HepG2 (cell line): Measurements from ENCODE around the gene KIF13A. TPM values are rescaled to one million over a fixed set of nuclear protein-coding genes. Genes with fewer than 3 reads are reported as not detected.

Experiments used
- BRCA1 ChIP-seq: sonication (generic); formaldehyde crosslinking; IDR thresholded peaks from 2 replicates; pipeline ENCODE4 v1.4.0; 2020; ENCODE audit warnings: missing genetic modification reagents
- CBX1 ChIP-seq: IDR thresholded peaks from one replicate; pipeline ENCODE4 v1.6.1; 2016; ENCODE audit warnings: antibody characterized with exemption, low read depth
- FOXA1 ChIP-seq, 2 experiments: fragments of 450-650 bp in 1 of 2; sonication (generic) in 1 of 2; formaldehyde crosslinking in 1 of 2; IDR thresholded peaks; 2 replicates each; pipeline versions ENCODE4 v1.4.0 to v1.6.1; 2016 to 2020; ENCODE audit warnings: missing genetic modification reagents in 1 of 2
- HNRNPLL ChIP-seq: fragments of 200-400 bp; formaldehyde crosslinking; IDR thresholded peaks from 2 replicates; pipeline ENCODE4 v1.6.1; 2017; ENCODE audit warnings: mild to moderate bottlenecking, low read depth, low read length; ENCODE audit not compliant: poor library complexity, severe bottlenecking
- KDM2A ChIP-seq: sonication (generic); formaldehyde crosslinking; IDR thresholded peaks from 2 replicates; pipeline ENCODE4 v1.4.0; 2020; ENCODE audit warnings: low read depth, missing genetic modification reagents, borderline replicate concordance
- MIXL1 ChIP-seq: IDR thresholded peaks from 2 replicates; pipeline ENCODE4 v1.6.1; 2016
- NFKB2 ChIP-seq: sonication (generic); formaldehyde crosslinking; IDR thresholded peaks from 2 replicates; pipeline ENCODE4 v1.4.0; 2020; ENCODE audit warnings: missing genetic modification reagents, borderline replicate concordance
- NR2F1 ChIP-seq, 2 experiments: fragments of 450-650 bp in 1 of 2; formaldehyde crosslinking in 1 of 2; IDR thresholded peaks; 2 replicates each; pipeline versions ENCODE4 v1.5.0 to v1.6.1; 2016 to 2020; ENCODE audit warnings: mild to moderate bottlenecking in 1 of 2, missing compliant biosample characterization in 1 of 2, missing genetic modification reagents in 1 of 2, moderate library complexity in 1 of 2
- RARA ChIP-seq: IDR thresholded peaks from 2 replicates; pipeline ENCODE4 v1.6.1; 2016; ENCODE audit warnings: missing genetic modification reagents, missing compliant biosample characterization
- RCOR2 ChIP-seq: IDR thresholded peaks from 2 replicates; pipeline ENCODE4 v1.6.1; 2016; ENCODE audit warnings: missing biosample characterization, missing genetic modification reagents
- SATB2 ChIP-seq: sonication (generic); formaldehyde crosslinking; IDR thresholded peaks from 2 replicates; pipeline ENCODE4 v1.5.0; 2020; ENCODE audit warnings: missing genetic modification reagents
- SMC3 ChIP-seq: IDR thresholded peaks from 2 replicates; pipeline ENCODE4 v1.6.1; 2011; ENCODE audit warnings: low read length, improper control_type of control experiment
- SP4 ChIP-seq: sonication (generic); formaldehyde crosslinking; IDR thresholded peaks from 2 replicates; pipeline ENCODE4 v1.8.1; 2023; ENCODE audit warnings: mild to moderate bottlenecking, missing genetic modification reagents
- TBP ChIP-seq: sonication (generic); formaldehyde crosslinking; IDR thresholded peaks from 2 replicates; pipeline ENCODE4 v1.5.0; 2020; ENCODE audit warnings: missing genetic modification reagents
- TCF7L2 ChIP-seq: IDR thresholded peaks from 2 replicates; pipeline ENCODE4 v1.6.1; 2011; ENCODE audit warnings: mild to moderate bottlenecking, low read depth, low read length, moderate library complexity
- ZNF674 ChIP-seq: sonication (generic); formaldehyde crosslinking; IDR thresholded peaks from 2 replicates; pipeline ENCODE4 v1.5.0; 2020; ENCODE audit warnings: low read depth, mild to moderate bottlenecking, missing genetic modification reagents
- polyA plus RNA-seq, 8 experiments: library from polyadenylated mRNA; depleted of rRNA in 3 of 8; stranded (reverse) in 7 of 8; unstranded in 1 of 8; fragments of >200 nt; fragmentation: Illumina TruSeq in 4 of 8; extraction: Trizol in 4 of 8; gene quantifications; 2 replicates each; pipeline versions ENCODE4 v1.2.1 to v1.2.3, GENCODE V29; 2011 to 2016; ENCODE audit warnings: low read depth in 4 of 8, missing spikeins in 1 of 8, mixed read lengths in 1 of 8; ENCODE audit not compliant: insufficient read depth in 1 of 8
- total RNA-seq, 5 experiments: library from RNA; depleted of rRNA; stranded (reverse); fragments of >200 nt; fragmentation: Illumina TruSeq; extraction: Trizol; gene quantifications; 2 replicates each; pipeline ENCODE4 v1.2.3, GENCODE V29; 2016; ENCODE audit warnings: low read depth in 1 of 5
- TF ChIP-seq, protein P1 (sequence below): sonication (generic); formaldehyde crosslinking; IDR thresholded peaks from 2 replicates; pipeline ENCODE4 v1.4.0; 2020; ENCODE audit warnings: mild to moderate bottlenecking, missing genetic modification reagents
- TF ChIP-seq, protein P2 (sequence below): sonication (generic); formaldehyde crosslinking; conservative IDR thresholded peaks from 2 replicates; pipeline ENCODE4 v1.8.0; 2022; ENCODE audit warnings: missing genetic modification reagents
- TF ChIP-seq, protein P3 (sequence below): sonication (generic); formaldehyde crosslinking; IDR thresholded peaks from 2 replicates; pipeline ENCODE4 v1.4.0; 2020; ENCODE audit warnings: low read depth, mild to moderate bottlenecking, missing genetic modification reagents
- TF ChIP-seq, protein P4 (sequence below): sonication (generic); formaldehyde crosslinking; IDR thresholded peaks from 2 replicates; pipeline ENCODE4 v1.4.0; 2020; ENCODE audit warnings: missing genetic modification reagents
- TF ChIP-seq, protein P5 (sequence below): sonication (generic); formaldehyde crosslinking; IDR thresholded peaks from 2 replicates; pipeline ENCODE4 v1.4.0; 2020; ENCODE audit warnings: missing genetic modification reagents, mild to moderate bottlenecking, borderline replicate concordance
- TF ChIP-seq, protein P6 (sequence below): sonication (generic); formaldehyde crosslinking; IDR thresholded peaks from 2 replicates; pipeline ENCODE4 v1.4.0; 2020; ENCODE audit warnings: mild to moderate bottlenecking, missing genetic modification reagents
- TF ChIP-seq, protein P7 (sequence below): sonication (generic); formaldehyde crosslinking; IDR thresholded peaks from 2 replicates; pipeline ENCODE4 v1.8.0; 2022; ENCODE audit warnings: missing genetic modification reagents, low read depth, mild to moderate bottlenecking, borderline replicate concordance

Gene KIF13A
- total and polyA plus RNA-seq, 2 of the 13 experiments (the other 11 are each of a cell fraction or from before 2014, with no cell fraction given): 21.1 to 37.2 TPM

DNA sequence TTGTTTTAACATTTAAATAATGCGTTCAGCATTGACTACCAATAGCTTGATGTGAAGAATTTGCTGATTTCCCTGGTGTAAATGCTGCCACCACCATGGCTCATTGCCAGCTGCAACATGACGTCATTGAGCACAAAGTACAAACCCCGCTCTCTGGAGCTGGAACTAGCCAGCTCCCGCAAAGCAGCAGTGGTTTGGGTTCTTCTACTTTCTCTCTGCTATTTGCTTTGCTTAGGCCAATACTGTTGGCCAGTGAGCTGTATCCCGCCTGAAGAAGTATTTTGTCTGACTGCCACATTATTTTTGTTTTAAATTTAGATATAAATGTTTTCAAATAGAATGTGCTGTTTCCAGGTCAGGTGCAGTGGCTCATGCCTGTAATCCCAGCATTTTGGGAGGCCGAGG is 47.4 kb upstream of the KIF13A start (continued):
- TF ChIP-seq RARA (CRISPR knock-in tag): 0 out of 2 replicates have a peak, but pooled peaks have one; percentile 35
- TF ChIP-seq, protein P1, sequence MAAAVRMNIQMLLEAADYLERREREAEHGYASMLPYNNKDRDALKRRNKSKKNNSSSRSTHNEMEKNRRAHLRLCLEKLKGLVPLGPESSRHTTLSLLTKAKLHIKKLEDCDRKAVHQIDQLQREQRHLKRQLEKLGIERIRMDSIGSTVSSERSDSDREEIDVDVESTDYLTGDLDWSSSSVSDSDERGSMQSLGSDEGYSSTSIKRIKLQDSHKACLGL (CRISPR knock-in tag): no peak
- TF ChIP-seq NR2F1 (CRISPR knock-in tag; IDR thresholded peaks at IDR 0.05): no peak; a peak in 1 of 4 replicates
- TF ChIP-seq, protein P2, sequence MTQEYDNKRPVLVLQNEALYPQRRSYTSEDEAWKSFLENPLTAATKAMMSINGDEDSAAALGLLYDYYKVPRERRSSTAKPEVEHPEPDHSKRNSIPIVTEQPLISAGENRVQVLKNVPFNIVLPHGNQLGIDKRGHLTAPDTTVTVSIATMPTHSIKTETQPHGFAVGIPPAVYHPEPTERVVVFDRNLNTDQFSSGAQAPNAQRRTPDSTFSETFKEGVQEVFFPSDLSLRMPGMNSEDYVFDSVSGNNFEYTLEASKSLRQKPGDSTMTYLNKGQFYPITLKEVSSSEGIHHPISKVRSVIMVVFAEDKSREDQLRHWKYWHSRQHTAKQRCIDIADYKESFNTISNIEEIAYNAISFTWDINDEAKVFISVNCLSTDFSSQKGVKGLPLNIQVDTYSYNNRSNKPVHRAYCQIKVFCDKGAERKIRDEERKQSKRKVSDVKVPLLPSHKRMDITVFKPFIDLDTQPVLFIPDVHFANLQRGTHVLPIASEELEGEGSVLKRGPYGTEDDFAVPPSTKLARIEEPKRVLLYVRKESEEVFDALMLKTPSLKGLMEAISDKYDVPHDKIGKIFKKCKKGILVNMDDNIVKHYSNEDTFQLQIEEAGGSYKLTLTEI (CRISPR knock-in tag): no peak
- peak; percentile 57; the same call in 1 of the 2 replicates for TF ChIP-seq RCOR2
- TF ChIP-seq, protein P3, sequence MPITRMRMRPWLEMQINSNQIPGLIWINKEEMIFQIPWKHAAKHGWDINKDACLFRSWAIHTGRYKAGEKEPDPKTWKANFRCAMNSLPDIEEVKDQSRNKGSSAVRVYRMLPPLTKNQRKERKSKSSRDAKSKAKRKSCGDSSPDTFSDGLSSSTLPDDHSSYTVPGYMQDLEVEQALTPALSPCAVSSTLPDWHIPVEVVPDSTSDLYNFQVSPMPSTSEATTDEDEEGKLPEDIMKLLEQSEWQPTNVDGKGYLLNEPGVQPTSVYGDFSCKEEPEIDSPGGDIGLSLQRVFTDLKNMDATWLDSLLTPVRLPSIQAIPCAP (CRISPR knock-in tag): no peak
- TF ChIP-seq SP4 (CRISPR knock-in tag): no peak
- TF ChIP-seq, protein P4, sequence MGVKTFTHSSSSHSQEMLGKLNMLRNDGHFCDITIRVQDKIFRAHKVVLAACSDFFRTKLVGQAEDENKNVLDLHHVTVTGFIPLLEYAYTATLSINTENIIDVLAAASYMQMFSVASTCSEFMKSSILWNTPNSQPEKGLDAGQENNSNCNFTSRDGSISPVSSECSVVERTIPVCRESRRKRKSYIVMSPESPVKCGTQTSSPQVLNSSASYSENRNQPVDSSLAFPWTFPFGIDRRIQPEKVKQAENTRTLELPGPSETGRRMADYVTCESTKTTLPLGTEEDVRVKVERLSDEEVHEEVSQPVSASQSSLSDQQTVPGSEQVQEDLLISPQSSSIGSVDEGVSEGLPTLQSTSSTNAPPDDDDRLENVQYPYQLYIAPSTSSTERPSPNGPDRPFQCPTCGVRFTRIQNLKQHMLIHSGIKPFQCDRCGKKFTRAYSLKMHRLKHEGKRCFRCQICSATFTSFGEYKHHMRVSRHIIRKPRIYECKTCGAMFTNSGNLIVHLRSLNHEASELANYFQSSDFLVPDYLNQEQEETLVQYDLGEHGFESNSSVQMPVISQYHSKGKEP (CRISPR knock-in tag): no peak
- no peak for TF ChIP-seq BRCA1 (CRISPR knock-in tag)
- TF ChIP-seq, protein P5, sequence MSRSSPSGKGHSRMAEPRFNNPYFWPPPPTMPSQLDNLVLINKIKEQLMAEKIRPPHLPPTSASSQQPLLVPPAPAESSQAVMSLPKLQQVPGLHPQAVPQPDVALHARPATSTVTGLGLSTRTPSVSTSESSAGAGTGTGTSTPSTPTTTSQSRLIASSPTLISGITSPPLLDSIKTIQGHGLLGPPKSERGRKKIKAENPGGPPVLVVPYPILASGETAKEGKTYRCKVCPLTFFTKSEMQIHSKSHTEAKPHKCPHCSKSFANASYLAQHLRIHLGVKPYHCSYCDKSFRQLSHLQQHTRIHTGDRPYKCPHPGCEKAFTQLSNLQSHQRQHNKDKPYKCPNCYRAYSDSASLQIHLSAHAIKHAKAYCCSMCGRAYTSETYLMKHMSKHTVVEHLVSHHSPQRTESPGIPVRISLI (CRISPR knock-in tag): 0 out of 2 replicates have a peak, but pooled peaks have one; percentile 23
- TF ChIP-seq MIXL1 (CRISPR knock-in tag): no peak
- TF ChIP-seq SMC3: peak; percentile 6; the same call in 1 of the 2 replicates
- no peak for TF ChIP-seq SATB2
- TF ChIP-seq TCF7L2: no peak
- TF ChIP-seq, protein P6, sequence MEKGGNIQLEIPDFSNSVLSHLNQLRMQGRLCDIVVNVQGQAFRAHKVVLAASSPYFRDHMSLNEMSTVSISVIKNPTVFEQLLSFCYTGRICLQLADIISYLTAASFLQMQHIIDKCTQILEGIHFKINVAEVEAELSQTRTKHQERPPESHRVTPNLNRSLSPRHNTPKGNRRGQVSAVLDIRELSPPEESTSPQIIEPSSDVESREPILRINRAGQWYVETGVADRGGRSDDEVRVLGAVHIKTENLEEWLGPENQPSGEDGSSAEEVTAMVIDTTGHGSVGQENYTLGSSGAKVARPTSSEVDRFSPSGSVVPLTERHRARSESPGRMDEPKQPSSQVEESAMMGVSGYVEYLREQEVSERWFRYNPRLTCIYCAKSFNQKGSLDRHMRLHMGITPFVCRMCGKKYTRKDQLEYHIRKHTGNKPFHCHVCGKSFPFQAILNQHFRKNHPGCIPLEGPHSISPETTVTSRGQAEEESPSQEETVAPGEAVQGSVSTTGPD: no peak
- TF ChIP-seq KDM2A: peak; percentile 59; the same call in 1 of the 2 replicates
- no peak for TF ChIP-seq TBP (CRISPR knock-in tag)
- no peak for TF ChIP-seq NFKB2 (CRISPR knock-in tag)
- no peak for TF ChIP-seq FOXA1 (IDR thresholded peaks at IDR 0.05)
- TF ChIP-seq FOXA1 (CRISPR knock-in tag; IDR thresholded peaks at IDR 0.05): no peak; the same call in 1 of the 2 replicates
- TF ChIP-seq CBX1: no peak
- no peak for TF ChIP-seq HNRNPLL
- TF ChIP-seq ZNF674 (CRISPR knock-in tag): no peak
- TF ChIP-seq, protein P7, sequence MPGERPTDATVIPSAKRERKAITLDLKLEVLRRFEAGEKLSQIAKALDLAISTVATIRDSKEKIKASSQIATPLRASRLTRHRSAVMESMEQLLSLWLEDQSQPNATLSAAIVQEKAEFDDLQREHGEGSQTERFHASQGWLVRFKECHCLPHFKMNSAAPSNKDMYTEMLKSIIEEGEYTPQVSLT (CRISPR knock-in tag): no peak
